Cerebellar nuclear complex (tissue), 1 donor: ENCODE results near the gene STAC2.
A peak's percentile ranks its signal among the peaks of the same experiment; 100 is the strongest.

ENCODE experiments used
- DNase-seq, 2 experiments: peaks; one replicate each; lab custom pipeline; 2025; lab: John Stamatoyannopoulos, UW

Gene STAC2

DNA sequence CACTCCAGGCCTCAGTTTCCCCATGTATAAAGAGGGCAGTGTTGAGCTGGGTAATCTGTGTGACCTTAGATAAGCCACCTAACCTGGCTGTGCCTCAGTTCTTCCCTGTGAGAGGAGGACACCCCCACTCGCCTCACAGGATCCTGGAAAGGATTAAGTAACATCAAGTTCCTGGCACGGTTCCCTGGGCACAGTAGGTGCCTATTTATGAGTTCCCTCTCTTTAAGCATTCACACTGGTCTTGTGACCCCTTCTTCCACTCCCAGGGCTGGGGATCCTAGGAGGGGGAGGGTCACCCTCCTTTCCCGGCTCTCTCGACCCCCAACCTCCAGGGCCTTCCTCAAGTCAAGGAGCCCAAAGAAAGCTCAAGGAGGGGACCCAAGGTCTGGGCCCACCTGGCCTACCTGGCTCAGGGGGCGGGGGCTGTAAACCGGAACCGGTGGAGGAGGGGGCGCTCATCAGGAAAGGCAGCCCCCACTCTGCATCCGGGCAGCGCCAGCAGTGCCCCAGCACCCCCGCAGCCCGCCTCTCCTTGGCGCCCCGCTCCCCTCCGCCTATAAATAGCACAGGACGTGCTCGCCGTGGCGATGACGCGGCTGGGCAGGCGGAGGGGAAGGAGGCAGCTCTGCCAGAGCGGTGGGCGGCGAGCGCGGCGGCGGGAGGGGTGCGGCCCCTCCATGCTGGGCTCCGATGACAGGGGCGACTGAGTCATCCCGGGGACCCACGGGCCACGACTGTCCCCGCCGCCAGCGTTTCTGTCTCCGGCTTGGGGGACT is 16.2 kb downstream of the STAC2 start:
- no peak for DNase-seq

DNA sequence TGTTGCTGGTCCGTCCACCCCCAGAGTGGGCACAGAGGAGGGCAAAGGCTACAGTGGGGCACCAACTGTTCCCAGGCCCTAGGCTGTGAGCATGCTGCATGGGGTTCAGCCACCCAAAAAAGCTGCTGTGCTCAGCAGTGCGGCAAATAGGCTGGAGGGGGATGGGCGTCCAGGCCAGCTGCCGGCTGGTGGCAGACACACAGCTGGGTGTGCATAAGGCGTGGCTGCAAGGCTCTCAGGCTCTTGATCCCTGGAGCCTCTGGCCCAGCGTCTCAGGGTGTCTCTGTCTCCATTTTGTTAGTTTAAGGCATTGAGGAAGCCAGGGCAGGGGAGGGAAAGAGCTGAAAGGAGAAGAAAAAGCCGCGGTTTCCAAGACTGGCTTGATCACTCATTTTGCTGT is 16.9 kb downstream of the STAC2 start:
- DNase-seq = no peak

DNA sequence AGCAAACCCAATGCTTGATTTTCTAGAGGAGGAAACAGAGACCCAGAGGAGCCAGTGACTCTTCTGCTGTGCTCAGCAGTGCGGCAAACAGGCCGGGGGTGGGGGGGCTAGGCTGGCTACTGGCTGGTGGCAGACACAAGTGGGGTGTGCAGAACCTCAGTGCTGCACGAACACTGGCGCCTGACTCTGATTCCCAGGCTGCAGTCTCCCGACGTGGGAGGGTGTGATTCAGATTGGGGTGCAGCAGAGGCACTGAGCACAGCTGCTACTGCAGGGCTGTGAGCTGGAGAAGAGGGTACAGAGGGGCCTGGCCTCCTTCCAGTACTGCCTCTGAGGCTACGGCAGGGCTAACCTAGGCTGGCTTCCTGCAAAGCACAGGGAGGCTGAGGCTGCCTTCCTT is 17.6 kb downstream of the STAC2 start:
- no peak for DNase-seq

DNA sequence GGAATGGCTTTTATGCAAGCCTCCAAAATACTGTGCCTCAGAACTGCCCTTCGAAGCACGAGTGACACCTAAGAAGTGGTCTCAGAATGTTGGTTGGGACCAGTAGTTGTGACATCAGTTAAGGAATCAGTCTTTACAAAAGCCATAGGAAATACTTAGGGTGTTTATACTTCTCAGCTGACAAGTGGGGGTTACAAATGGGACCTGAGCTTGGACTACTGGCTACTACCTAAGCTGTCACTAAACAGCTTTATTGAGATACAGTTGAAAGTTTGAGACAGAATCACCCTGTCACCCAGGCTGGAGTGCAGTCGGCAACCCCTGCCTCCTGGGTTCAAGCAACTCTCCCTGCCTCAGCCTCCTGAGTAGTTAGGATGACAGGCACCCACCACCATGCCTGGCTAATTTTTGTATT is 20.6 kb downstream of the STAC2 start:
- no peak for DNase-seq

DNA sequence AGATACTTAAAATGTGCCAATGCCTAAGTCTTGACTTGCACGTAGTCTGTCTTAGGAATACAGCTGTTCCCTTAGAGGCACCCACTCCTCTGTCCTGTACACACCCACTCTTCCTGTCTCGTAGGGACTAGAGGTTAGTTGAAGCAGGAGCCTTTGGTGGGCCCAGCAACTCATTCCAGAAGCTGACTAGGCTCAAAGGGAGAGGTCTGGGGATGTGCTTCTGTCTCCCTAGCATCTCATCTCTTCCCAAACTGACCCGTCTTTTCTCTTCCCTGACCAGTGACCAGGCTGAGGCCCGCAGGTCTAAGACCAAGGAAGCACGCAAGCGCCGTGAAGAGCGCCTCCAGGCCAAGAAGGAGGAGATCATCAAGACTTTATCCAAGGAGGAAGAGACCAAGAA is 21.5 kb downstream of the STAC2 start:
- DNase-seq = no peak

DNA sequence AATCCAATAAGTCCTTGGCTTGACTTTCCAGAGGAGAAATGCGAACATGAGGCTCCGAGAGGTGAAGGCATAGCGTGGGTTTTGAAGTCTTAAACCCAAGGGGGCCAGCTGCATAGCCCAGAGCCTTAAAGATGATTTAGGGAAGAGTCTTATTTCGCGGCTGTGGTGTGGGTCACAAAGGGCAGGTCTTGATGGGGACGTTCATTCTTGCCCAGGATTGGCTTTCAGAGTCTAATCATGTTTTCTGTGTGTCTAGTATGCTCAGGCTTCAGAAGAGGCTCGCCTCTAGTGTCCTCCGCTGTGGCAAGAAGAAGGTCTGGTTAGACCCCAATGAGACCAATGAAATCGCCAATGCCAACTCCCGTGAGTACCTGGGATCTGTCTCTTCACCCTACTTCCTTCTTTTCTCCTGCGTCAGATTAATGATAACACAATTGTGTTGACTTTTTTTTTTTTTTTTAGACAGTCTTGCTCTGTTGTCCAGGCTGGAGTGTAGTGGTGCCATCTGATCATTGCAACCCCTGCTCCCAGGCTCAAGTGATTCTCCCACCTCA is 24.7 kb downstream of the STAC2 start:
- no peak for DNase-seq

DNA sequence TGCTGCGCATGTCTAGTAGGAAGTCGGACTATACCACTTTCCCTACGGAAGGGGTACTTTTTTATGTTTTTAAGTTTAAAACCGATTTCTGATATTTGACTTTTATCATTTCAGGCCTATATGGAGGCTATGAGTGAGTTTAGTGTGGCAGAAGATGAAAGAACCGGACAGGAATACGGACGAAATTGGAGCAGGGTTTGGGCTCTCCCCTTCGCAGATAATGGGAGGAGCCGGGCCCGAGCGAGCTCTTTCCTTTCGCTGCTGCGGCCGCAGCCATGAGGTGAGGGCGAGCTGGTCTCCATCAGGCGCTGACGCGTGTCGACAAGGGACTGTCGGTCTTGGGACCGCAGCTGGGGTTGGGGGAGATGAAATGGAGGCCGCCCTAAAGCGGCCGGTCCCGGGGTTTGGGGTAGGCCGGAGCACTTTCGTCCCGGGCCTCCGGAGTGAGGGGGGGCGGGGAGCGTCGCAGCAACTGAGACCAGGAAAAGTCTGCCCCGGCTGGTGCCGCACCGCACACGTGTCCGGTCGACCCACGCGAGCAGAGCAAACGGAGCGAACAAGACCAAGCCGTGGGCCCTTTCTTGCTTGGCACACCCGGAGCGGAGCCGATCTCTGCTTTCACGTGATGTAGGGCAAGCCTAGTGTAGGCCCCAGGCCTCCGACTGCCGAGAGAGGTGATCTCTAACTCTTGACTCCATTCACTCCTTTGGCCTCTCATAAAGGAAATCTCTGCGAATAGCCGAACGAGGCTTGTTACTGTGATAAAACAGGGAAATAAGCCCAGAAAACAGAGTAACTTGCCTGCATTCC is 25.5 kb downstream of the STAC2 start, which contains the start of gene RPL19:
TSS of gene RPL19 (plus strand) at position 214 of the 810 bp plus-strand sequence. CDS start at position 276, 62 bp downstream.
- DNase-seq = no peak

DNA sequence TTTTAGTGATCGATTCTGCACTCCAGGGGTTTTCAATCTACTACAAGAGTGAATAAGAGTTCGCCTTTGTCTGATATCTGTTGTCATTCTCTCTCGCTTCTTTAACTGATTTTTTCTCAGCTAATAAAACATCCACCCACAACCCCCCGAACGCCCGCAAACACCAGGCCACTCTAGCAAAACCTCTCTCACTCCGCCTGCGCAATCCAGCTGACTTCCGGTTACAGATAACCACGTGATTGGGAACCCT is 26.0 kb downstream of the STAC2 start:
- peak in 1 of 2 experiments; percentile 80 for DNase-seq

DNA sequence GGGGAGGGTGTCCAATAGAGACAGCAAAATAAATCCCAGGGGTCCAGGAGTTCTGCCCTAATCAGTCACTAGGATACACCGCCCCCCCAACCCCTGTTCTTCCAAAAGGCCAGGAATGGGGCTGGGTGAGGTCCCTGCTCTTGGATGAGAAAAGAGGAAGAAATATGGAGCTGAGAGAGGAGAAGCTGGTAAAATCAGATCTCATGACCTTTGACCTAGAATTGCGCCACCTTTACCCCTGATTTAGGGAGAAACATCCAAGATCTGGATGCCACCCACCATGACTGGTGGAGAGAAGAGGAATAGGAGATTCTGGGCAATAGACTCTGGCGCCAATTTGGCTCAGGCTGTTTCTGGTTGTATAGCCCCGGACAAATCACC is 27.6 kb downstream of the STAC2 start:
- DNase-seq = no peak

DNA sequence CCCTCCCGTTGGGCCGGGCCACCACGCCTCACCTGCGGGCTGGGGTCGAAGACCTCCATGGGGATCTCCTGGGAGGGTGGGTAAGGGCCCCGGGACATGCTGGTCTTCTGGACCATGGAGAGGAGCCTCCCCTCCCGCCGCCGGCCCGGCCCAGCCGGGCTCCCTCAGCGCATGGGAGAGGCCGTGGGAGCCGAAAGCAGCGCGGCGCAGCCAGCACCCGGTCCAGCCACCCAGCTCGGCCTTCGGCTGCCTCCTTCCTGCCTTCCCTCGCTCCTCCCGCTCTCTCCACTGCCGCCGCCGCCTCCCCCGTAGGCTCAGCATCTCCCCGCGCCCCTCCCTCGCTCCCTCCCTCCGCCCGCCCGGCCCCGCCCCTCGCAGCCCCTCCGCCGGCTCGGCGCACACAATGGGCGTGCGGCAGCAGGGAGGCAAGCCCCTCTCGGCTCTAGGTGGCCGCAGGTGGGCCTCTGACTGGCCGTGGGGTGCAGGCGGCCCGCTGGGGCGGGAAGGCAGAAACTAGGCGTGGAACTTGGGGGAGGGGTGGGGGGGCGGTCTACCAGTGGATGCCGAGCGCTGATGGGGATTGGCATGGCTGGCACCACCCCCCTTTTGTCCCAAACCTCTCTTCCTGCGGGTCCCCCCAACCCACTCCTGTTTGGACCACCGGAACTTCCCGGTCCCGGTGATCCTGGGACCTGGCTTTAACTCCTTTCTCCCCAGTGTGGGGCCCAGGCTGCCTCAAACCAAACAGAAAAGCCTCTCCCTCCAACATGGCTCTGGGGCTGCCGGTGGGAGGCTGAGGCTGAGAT is 28.2 kb downstream of the STAC2 start, which contains the start of gene CACNB1:
TSS of gene CACNB1 (minus strand) at position 290 of the 806 bp plus-strand sequence. CDS start at position 116, 174 bp downstream.
- DNase-seq = no peak

DNA sequence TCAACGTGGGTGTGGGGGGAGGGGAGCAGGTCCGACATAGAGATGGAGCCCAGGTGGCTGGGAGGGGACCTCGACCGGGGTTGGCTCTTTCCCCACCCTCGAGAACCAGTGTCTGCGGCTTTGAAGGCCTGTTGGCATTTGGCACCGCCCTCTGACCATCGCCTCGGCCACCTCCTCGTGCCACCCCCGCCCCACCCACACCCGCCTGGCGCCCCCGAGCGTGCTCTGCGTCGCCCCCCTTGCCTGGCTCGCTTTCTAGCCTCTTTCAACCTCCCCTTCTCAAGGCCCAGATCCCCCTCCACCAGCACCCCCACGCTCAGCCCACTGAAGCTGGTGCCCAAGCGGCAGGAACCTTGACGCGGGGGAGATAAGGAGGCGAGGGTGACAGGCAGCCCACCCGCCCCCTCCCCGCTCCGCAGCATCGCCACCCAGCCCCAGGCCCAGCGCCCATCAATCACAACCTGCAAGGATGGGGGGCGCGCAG is 28.9 kb downstream of the STAC2 start:
- DNase-seq = no peak

DNA sequence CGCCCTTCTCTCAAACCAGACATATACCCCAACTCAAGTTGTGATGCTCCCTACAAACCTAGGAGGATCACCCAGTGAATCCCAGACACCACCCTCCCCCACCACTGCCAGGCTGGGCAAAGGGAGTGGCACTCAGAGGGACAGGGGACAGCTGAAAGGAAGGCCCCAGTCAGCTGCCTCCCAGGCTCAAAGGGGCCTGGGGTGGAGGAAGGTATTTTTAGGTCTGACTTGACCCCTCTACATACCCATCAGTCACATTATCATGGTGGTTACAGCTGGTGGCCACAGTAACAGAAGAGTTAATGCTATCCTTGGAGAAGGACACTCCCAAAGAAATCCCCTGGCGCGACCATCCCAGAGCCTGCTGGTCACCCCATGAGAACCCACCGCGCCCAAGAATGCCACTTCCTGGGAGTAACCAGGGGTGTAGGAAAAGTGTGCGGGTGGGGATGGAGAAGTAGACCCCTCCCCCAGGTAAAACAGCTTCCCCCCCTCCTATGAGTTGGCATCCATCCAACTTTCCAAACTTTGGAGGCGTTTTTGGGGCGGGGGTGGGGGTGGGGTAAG is 29.4 kb downstream of the STAC2 start:
- no peak for DNase-seq

DNA sequence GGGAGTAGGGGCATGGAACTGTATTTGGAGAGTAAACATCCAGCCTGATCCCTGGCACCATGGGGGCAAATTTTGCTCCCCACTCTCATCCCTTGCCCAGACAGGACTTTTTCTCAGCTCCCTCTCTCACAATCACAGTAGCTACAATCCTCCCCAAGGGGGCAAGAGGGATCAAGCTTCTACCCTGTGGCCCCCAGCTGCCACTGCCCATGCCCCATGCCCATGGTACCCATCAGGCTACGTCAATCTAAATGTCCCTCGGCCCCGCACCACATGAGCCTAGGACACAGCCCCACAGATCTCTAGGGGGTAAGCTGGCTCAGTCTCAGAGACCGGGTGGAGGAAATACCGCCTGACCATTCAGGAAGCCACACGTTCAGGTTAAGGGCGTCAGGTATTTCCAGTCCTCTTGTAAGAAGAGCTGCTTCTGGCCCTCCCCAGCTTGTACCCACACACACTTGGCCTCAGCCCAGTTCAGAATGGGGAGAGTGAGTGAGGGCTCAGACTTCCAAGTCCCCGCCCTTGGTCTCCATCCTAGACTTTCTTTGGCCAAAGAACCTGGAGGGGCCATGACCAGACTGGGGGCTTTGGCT is 30.1 kb downstream of the STAC2 start:
- DNase-seq = no peak

DNA sequence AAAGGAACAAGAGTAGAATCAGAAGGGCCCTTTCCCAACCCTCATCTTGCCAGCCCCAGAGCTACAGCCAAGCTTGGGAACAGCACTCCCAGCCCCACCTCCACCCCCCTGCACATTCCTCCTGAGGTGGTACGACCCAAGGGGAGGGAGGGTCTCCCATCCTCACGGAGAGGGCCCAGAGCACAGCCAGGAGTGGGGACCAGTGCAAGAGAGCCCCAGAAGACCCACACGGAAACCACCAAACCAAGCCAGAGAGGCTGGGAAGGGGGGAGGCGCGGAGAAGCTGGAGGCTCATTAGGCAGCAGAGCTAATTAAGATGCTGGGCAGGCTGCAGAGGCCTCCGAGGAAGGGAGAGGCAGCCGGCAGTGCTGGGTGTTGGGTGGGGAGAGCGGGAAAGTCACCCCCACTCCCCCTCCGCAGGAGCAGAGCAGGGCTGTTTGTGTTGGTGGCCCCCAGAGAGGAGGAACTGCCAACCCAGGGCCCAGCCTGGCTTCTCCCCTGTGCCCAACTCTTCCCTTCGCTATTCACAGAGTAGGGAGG is 30.7 kb downstream of the STAC2 start:
- DNase-seq = no peak

DNA sequence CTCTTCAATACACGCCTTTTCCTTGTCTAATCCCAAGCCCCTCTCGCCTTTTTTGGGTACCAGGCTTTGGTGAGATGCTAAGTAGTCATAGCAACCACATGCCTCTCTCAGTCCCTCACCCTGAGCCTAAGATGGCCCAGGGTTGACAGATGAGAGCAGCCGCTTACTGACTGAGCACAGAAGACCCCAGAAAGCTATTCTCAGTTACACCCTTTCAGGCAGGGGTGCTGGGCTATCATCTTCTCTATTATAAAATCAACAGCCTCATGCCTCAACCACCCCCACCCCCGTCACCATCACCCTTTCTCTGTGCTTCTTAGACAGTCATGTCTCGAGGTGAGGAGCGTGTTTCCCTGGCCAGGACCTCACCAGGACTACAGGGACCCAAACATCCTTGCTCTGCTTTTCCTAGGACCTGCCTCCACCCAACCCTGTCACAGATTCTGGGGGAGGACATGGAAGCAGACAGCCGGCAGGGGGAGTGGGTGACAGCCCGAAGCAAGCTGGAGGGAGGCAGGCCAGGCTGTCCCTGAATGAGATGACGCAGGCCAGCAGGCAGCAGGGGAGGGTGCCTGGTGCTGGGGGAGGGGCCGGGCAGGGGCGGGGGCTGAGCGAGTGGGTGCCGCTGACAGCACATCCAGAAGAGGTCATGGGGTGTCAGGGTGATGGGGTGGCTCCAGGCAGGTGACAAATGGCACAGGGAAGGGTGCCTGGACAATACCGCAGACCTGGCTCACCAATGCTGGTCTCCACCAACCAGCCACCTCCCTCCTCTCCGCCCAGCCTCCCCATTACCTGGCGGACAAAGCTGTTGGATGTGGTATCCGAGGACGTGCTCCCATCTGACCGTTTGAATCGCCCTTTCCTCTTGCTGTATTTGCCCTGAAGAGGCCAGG is 31.4 kb downstream of the STAC2 start:
- peak; percentile 23 to 64 for DNase-seq

DNA sequence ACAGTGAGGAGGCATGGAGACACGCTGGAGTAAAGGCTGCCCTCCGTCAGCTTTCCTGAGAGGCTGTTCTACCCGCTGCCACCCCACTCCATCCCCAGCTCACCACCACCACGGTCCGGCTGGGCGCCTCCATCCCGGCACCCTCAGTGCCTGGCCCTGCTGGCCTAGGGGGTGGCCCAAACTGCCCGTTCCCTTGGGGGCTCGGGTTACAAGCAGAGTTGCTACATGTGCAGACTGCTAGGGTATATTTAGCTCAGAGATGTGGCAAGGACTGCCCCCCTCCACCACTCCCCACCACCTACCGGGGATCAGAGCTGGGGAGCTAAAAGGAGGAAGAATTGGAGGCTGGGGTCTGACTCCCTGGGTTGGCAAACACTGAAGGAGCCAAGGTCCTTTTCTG is 32.4 kb downstream of the STAC2 start:
- DNase-seq = no peak

DNA sequence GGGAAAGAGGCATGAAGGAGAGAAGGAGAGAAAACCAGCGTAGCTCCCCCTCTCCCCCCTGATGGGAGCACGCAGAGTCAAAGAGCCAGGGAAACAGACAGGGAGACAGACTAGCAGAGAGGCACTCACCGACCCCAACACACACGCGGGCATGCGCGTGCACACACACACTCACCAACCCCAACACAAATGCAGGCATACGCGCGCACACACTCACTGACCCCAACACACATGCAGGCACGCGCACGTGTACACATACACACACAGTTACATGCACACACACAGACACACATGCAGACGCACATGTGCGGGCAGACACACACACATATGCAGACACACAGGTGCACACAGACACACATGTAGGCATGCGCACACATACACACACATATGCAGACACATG is 32.8 kb downstream of the STAC2 start:
- no peak for DNase-seq

DNA sequence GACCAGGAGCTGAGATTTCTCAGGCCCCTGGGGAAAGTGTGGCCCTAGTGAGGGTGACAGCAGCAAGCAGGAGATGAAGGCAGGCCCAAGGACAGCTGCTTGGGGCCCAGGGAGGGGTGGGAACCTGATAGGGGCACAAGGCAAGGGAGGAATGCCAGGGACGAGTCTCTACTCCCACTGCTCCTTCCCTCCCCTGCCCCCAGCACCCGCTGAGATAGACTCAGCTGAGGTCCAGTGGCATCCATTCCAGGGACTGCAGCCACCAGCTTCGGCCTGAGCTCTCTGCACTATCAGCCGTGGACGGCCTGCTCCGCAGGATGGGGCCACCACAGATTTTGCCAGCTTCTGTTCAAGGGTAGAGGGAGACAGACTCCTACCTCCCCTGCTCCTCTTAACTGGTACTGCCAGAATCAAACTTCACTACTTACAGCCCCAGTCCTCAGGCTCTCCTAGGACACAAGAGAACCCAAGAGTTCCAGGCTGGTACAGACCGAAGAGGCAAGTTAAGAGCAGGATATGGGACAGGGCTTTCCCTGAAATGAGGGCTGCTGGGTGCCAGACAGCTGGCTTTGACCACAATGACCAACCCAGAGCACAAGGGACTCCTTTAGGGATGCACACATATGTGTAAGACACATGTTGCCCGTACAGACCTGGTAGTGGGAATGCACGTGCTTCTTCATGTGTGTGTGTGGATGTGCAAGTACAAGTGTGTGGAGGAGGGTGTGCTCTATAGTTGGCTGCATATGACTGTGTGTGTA is 33.8 kb downstream of the STAC2 start:
- no peak for DNase-seq

DNA sequence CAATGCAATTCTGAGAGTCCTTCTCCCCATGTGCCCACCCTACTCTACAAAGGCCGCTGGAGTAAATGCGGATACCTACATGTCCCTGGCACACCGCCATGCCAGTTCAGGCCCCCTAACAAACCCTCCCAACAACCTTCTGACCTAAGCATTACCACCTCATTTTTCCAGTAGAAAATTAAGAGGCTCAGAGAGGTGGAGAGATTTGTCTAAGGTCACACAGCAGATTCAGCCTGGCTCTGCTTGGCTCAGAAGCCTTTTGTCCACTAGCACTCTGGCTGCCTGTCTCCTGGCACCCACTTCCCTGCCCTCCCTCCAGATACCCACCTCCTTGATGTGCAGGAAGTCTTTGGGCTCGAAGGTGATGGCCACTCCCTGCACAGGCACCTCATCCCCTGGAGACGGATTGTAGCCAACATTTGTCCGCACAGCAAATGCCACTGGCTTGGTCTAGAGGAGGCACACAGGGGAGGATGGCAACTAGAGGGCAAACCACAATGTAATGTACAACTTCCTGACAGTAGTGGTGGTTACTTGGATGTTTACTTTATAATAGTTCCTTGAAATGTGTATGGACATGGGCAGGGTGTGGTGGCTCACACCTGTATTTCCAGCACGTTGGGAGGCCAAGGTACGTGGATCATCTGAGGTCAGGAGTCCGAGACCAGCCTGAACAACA is 38.5 kb downstream of the STAC2 start:
- DNase-seq = no peak
